OCI-LY1 (cell line): ENCODE results near the gene NT5C3A.

ENCODE experiments used
- H2AFZ ChIP-seq: fragments of 200-600 bp; sonication (generic), shearing (Covaris generic); 2 replicates; pipeline ENCODE4 v1.6.0; 2014; ENCODE audit warnings: antibody characterized with exemption, mild to moderate bottlenecking, low read length
- H3F3A ChIP-seq: fragments of 200-600 bp; sonication (generic), shearing (Covaris generic); 2 replicates; pipeline ENCODE4 v1.6.0; 2014; ENCODE audit warnings: mild to moderate bottlenecking, antibody characterized with exemption, low read length, moderate library complexity; ENCODE audit not compliant: insufficient read depth
- H3K27ac ChIP-seq: fragments of 200-600 bp; sonication (generic); 2 replicates; pipeline ENCODE4 v1.5.1; 2014; ENCODE audit warnings: low read length, mixed run types, mild to moderate bottlenecking, low read depth; ENCODE audit not compliant: poor library complexity, severe bottlenecking
- H3K27me3 ChIP-seq: fragments of 200-600 bp; sonication (generic); 2 replicates; pipeline ENCODE4 v1.6.0; 2014; ENCODE audit warnings: antibody characterized with exemption, mild to moderate bottlenecking, low read length, moderate library complexity; ENCODE audit not compliant: insufficient read depth
- H3K36me3 ChIP-seq: fragments of 200-600 bp; sonication (generic); 2 replicates; pipeline ENCODE4 v1.6.1; 2014; ENCODE audit warnings: mild to moderate bottlenecking, antibody characterized with exemption, low read length, moderate library complexity, mixed read lengths; ENCODE audit not compliant: insufficient read depth
- H3K4me1 ChIP-seq: fragments of 200-600 bp; sonication (generic); 2 replicates; pipeline ENCODE4 v1.5.1; 2014; ENCODE audit warnings: mild to moderate bottlenecking, low read length, moderate library complexity; ENCODE audit not compliant: insufficient read depth, severe bottlenecking
- H3K4me2 ChIP-seq: fragments of 200-600 bp; sonication (generic), shearing (Covaris generic); 2 replicates; pipeline ENCODE4 v1.6.1; 2014; ENCODE audit warnings: low read length
- H3K4me3 ChIP-seq: fragments of 200-600 bp; sonication (generic); 2 replicates; pipeline ENCODE4 v1.5.1; 2014; ENCODE audit warnings: low read length, low read depth, mild to moderate bottlenecking, mixed read lengths; ENCODE audit not compliant: poor library complexity, severe bottlenecking
- H3K79me2 ChIP-seq: fragments of 200-600 bp; shearing (Covaris generic); 2 replicates; pipeline ENCODE4 v1.6.1; 2016; ENCODE audit warnings: mixed run types, low read length, mixed read lengths; ENCODE audit not compliant: insufficient read depth
- H3K9ac ChIP-seq: fragments of 200-600 bp; sonication (generic), shearing (Covaris generic); 2 replicates; pipeline ENCODE4 v1.6.1; 2014; ENCODE audit warnings: mild to moderate bottlenecking, low read length, mixed read lengths
- H3K9me2 ChIP-seq: fragments of 200-600 bp; sonication (generic), shearing (Covaris generic); 2 replicates; pipeline ENCODE4 v1.6.1; 2014; ENCODE audit warnings: low read depth, mild to moderate bottlenecking, low read length, mixed read lengths
- H3K9me3 ChIP-seq: fragments of 200-600 bp; shearing (Covaris generic); 2 replicates; pipeline ENCODE4 v1.6.1; 2014; ENCODE audit warnings: low read length, mixed read lengths
- H4K20me1 ChIP-seq: fragments of 200-600 bp; sonication (generic), shearing (Covaris generic); 2 replicates; pipeline ENCODE4 v1.6.0; 2016; ENCODE audit warnings: mild to moderate bottlenecking, low read length; ENCODE audit not compliant: insufficient read depth
- CTCF ChIP-seq: fragments of 200-600 bp; sonication (generic), shearing (Covaris generic); IDR thresholded peaks from 2 replicates; pipeline ENCODE4 v1.5.1; 2017; ENCODE audit warnings: mild to moderate bottlenecking, antibody characterized with exemption, low read length, moderate library complexity, mixed read lengths
- EZH2 ChIP-seq: fragments of 200-600 bp; sonication (generic), shearing (Covaris generic); IDR thresholded peaks from 2 replicates; pipeline ENCODE4 v1.8.0; 2017; ENCODE audit warnings: borderline replicate concordance, mixed run types, mild to moderate bottlenecking, antibody characterized with exemption, low read length, moderate library complexity, mixed read lengths

NT5C3A gene

GRCh38 chr7:33044401-33044718 lies 18.2 kb downstream of the NT5C3A start:
- no peak for TF ChIP-seq CTCF
- no peak for TF ChIP-seq EZH2
- Histone ChIP-seq H3K27me3 (no peaks in the 10 kb centered on the region), H3K79me2 (peaks cover 97% of the 10 kb centered on the region), H3K4me3 (no peak overlapping the region), H3K4me1 (peaks cover 29% of the 10 kb centered on the region), H3K9ac (no peak overlapping the region), H4K20me1 (no peaks in the 10 kb centered on the region), H2AFZ (no peak overlapping the region), H3K4me2 (no peak overlapping the region), H3K9me2 (no peaks in the 10 kb centered on the region), H3F3A (0 out of 2 replicates have a peak, but pooled peaks cover 14% of the 10 kb centered on the region), H3K27ac (no peak overlapping the region), H3K9me3 (no peaks in the 10 kb centered on the region), H3K36me3 (no peaks in the 10 kb centered on the region)

- H3K9me2 ChIP-seq = no peaks in the 10 kb centered on the region
- H3K79me2 ChIP-seq = peaks cover 97% of the 10 kb centered on the region
- no peaks in the 10 kb centered on the region for H3K27me3 ChIP-seq
- H3F3A ChIP-seq = 0 out of 2 replicates have a peak, but pooled peaks cover 14% of the 10 kb centered on the region
- no peaks in the 10 kb centered on the region for H4K20me1 ChIP-seq
- H3K9ac ChIP-seq = no peak overlapping the region
- H2AFZ ChIP-seq = no peak overlapping the region
- no peak overlapping the region for H3K4me2 ChIP-seq
- peaks cover 35% of the 10 kb centered on the region for H3K4me1 ChIP-seq
- H3K9me3 ChIP-seq = no peaks in the 10 kb centered on the region
- TF ChIP-seq EZH2 (no peak), CTCF (no peak)
- peak overlapping the region; percentile 4 for H3K27ac ChIP-seq
- no peak overlapping the region for H3K4me3 ChIP-seq
- no peaks in the 10 kb centered on the region for H3K36me3 ChIP-seq
These were observed 18.8 kb downstream of the NT5C3A start for GRCh38 chr7:33043501-33044400.

- peaks cover 97% of the 10 kb centered on the region for H3K79me2 ChIP-seq
- H3K4me2 ChIP-seq = peak overlapping the region; percentile 82
- TF ChIP-seq CTCF (no peak), EZH2 (no peak)
- 0 out of 2 replicates have a peak, but pooled peaks cover 14% of the 10 kb centered on the region for H3F3A ChIP-seq
- peaks cover 44% of the 10 kb centered on the region for H3K4me1 ChIP-seq
- H3K27me3 ChIP-seq = no peaks in the 10 kb centered on the region
- H3K9ac ChIP-seq = no peak overlapping the region
- H2AFZ ChIP-seq = no peak overlapping the region
- no peaks in the 10 kb centered on the region for H3K36me3 ChIP-seq
- no peak overlapping the region for H3K4me3 ChIP-seq
- no peaks in the 10 kb centered on the region for H4K20me1 ChIP-seq
- peak overlapping the region; percentile 79 for H3K27ac ChIP-seq
- H3K9me2 ChIP-seq = no peaks in the 10 kb centered on the region
- no peaks in the 10 kb centered on the region for H3K9me3 ChIP-seq
These were observed 20.7 kb downstream of the NT5C3A start for GRCh38 chr7:33041631-33042428.
